IMR-90 (cell line): Measurements from ENCODE around the gene APAF1. TPM values are rescaled to one million over a fixed set of nuclear protein-coding genes. Genes with fewer than 3 reads are reported as not detected.

Experiments
- ATAC-seq: fragments of 200-7000 bp; cut with Tn5 transposase; 2 replicates; pipeline ENCODE4 v1.9.1; 2020; ENCODE audit warnings: low read depth, mild to moderate bottlenecking, moderate library complexity
- BruUV-seq: library from RNA; stranded (reverse); fragments of 400-500 nt; replicated peaks from 2 replicates; lab custom pipeline; 2021; lab: Mats Ljungman, UMichigan
- CTCF ChIA-PET: fragments of 300-600 bp; formaldehyde crosslinking; extraction: SDS; loops from one replicate; lab custom pipeline; 2021; ENCODE audit warnings: antibody characterized with exemption; lab: Yijun Ruan, JAX
- POLR2A ChIA-PET: fragments of 300-600 bp; sonication (Branson Sonifier 250); formaldehyde crosslinking; loops from one replicate; lab custom pipeline; 2022; ENCODE audit warnings: antibody characterized with exemption; ENCODE audit not compliant: unreplicated experiment; lab: Charles Lee
- DNase-seq: peaks from one replicate; pipeline ENCODE4 v3.0.0; 2013
- H2AFZ ChIP-seq: replicated peaks from 2 replicates; pipeline ENCODE3; 2013; ENCODE audit warnings: low read length, mild to moderate bottlenecking; ENCODE audit not compliant: poor library complexity
- H2AK5ac ChIP-seq: 2 replicates; pipeline ENCODE4 v1.6.1; 2013; ENCODE audit warnings: low read depth, low read length, inconsistent platforms
- H2AK9ac ChIP-seq: replicated peaks from 2 replicates; pipeline ENCODE3; 2013; ENCODE audit warnings: mild to moderate bottlenecking, low read depth, low read length, moderate library complexity; ENCODE audit not compliant: poor library complexity
- H2BK120ac ChIP-seq: 2 replicates; pipeline ENCODE4 v1.6.1; 2013; ENCODE audit warnings: low read depth, low read length, inconsistent platforms
- H2BK15ac ChIP-seq: 3 replicates; pipeline ENCODE4 v1.6.1; 2013; ENCODE audit warnings: low read depth, low read length, inconsistent platforms
- H2BK20ac ChIP-seq: 2 replicates; pipeline ENCODE4 v1.6.1; 2013; ENCODE audit warnings: low read depth, mild to moderate bottlenecking, inconsistent platforms, low read length, moderate library complexity
- H2BK5ac ChIP-seq: 2 replicates; pipeline ENCODE4 v1.6.1; 2013; ENCODE audit warnings: mild to moderate bottlenecking, low read depth, low read length, inconsistent platforms; ENCODE audit not compliant: poor library complexity, severe bottlenecking
- H3K14ac ChIP-seq: replicated peaks from 2 replicates; pipeline ENCODE4 v1.6.1; 2013; ENCODE audit warnings: low read depth, low read length, inconsistent platforms
- H3K18ac ChIP-seq: 2 replicates; pipeline ENCODE4 v1.6.1; 2013; ENCODE audit warnings: low read depth, low read length, control low read depth
- H3K23ac ChIP-seq: 2 replicates; pipeline ENCODE4 v1.6.1; 2013; ENCODE audit warnings: low read depth, low read length, inconsistent platforms
- H3K27ac ChIP-seq: 2 replicates; pipeline ENCODE4 v1.5.1; 2013; ENCODE audit warnings: mild to moderate bottlenecking, control low read depth, low read length; ENCODE audit not compliant: insufficient read depth
- H3K27me3 ChIP-seq: 2 replicates; pipeline ENCODE4 v1.6.1; 2013; ENCODE audit warnings: low read length; ENCODE audit not compliant: control insufficient read depth, insufficient read depth
- H3K36me3 ChIP-seq: 2 replicates; pipeline ENCODE4 v1.6.1; 2013; ENCODE audit warnings: low read length, mixed read lengths; ENCODE audit not compliant: control insufficient read depth, insufficient read depth
- H3K4ac ChIP-seq: 2 replicates; pipeline ENCODE4 v1.6.1; 2013; ENCODE audit warnings: low read depth, low read length, inconsistent platforms
- H3K4me1 ChIP-seq: 2 replicates; pipeline ENCODE4 v1.6.1; 2013; ENCODE audit warnings: low read length, mixed read lengths; ENCODE audit not compliant: control insufficient read depth, insufficient read depth
- H3K4me2 ChIP-seq: 2 replicates; pipeline ENCODE4 v1.6.1; 2013; ENCODE audit warnings: low read depth, mild to moderate bottlenecking, control low read depth, low read length, moderate library complexity
- H3K4me3 ChIP-seq: 2 replicates; pipeline ENCODE4 v1.5.1; 2013; ENCODE audit warnings: low read depth, mild to moderate bottlenecking, control low read depth, low read length, moderate library complexity; ENCODE audit not compliant: insufficient read depth
- H3K56ac ChIP-seq: 2 replicates; pipeline ENCODE4 v1.6.1; 2013; ENCODE audit warnings: low read length, inconsistent platforms; ENCODE audit not compliant: insufficient read depth; ENCODE audit errors: extremely low read depth
- H3K79me1 ChIP-seq, 2 experiments: 2 replicates each; pipeline ENCODE4 v1.6.1; 2013; ENCODE audit warnings: low read length in 2 of 2, inconsistent platforms in 1 of 2, low read depth in 1 of 2
- H3K9ac ChIP-seq: 2 replicates; pipeline ENCODE4 v1.6.1; 2013; ENCODE audit warnings: low read depth, low read length, control low read depth
- H3K9me1 ChIP-seq: 2 replicates; pipeline ENCODE4 v1.6.1; 2013; ENCODE audit warnings: low read length, inconsistent platforms; ENCODE audit not compliant: insufficient read depth
- H3K9me3 ChIP-seq: 2 replicates; pipeline ENCODE4 v1.6.1; 2013; ENCODE audit warnings: low read length; ENCODE audit not compliant: control insufficient read depth, insufficient read depth
- H4K20me1 ChIP-seq: 2 replicates; pipeline ENCODE4 v1.6.1; 2013; ENCODE audit warnings: low read length, inconsistent platforms; ENCODE audit not compliant: insufficient read depth
- H4K5ac ChIP-seq: 2 replicates; pipeline ENCODE4 v1.6.1; 2013; ENCODE audit warnings: mild to moderate bottlenecking, low read depth, low read length, control low read depth
- H4K8ac ChIP-seq, 2 experiments: 2 replicates each; pipeline ENCODE4 v1.6.1; 2013; ENCODE audit warnings: low read depth in 2 of 2, low read length in 2 of 2, control low read depth in 1 of 2, inconsistent platforms in 1 of 2
- H4K91ac ChIP-seq: 2 replicates; pipeline ENCODE4 v1.6.1; 2013; ENCODE audit warnings: low read depth, low read length, inconsistent platforms; ENCODE audit not compliant: insufficient read depth
- BHLHE40 ChIP-seq: fragments of 150-350 bp; IDR thresholded peaks from 2 replicates; pipeline ENCODE4 v1.6.1; 2016; ENCODE audit warnings: mild to moderate bottlenecking, low read depth, low read length
- CTCF ChIP-seq: conservative IDR thresholded peaks from 2 replicates; pipeline ENCODE4 v1.5.1; 2012; ENCODE audit warnings: mild to moderate bottlenecking, low read depth, low read length, improper control_type of control experiment
- SMC3 ChIP-seq: fragments of 150-350 bp; IDR thresholded peaks from 2 replicates; pipeline ENCODE4 v1.6.1; 2016; ENCODE audit warnings: low read depth, mild to moderate bottlenecking, antibody characterized with exemption, low read length, moderate library complexity
- WGBS, 2 experiments: methylation state at CpG; one replicate each; pipeline versions ENCODE4 v1.1.5 to v1.1.7; 2013; ENCODE audit warnings: missing lambda C conversion rate in 2 of 2; ENCODE audit not compliant: insufficient read length in 1 of 2; ENCODE audit errors: extremely low coverage in 2 of 2; 5-methylcytosine and 5-hydroxymethylcytosine counted together
- dilution Hi-C: fragments of 300-500 bp; cut with HindIII; formaldehyde crosslinking; loops from one replicate; pipeline ENCODE4 v1.14.3; 2018; ENCODE audit warnings: low sequenced_read_pairs; ENCODE audit not compliant: unreplicated experiment
- in situ Hi-C: fragments of 300-500 bp; cut with MboI; formaldehyde crosslinking; loops from 3 replicates; pipeline ENCODE4 v1.14.3; 2019; ENCODE audit warnings: low sequenced_read_pairs, inconsistent platforms, mixed read lengths
- intact Hi-C: fragments of 100-400 bp; cut with micrococcal nuclease; formaldehyde crosslinking; loops from 2 replicates; pipeline ENCODE4 v1.10.0; 2022
- polyA plus RNA-seq, 3 experiments: library from polyadenylated mRNA; depleted of rRNA; stranded (reverse); fragments of >200 nt; gene quantifications; 2 replicates each; pipeline ENCODE4 v1.2.3, GENCODE V29; 2012; ENCODE audit warnings: low replicate concordance in 1 of 3
- total RNA-seq: library from RNA; depleted of rRNA; stranded (reverse); fragments of >200 nt; gene quantifications from 2 replicates; pipeline ENCODE4 v1.2.3, GENCODE V29; 2012

The APAF1 gene
- total and polyA plus RNA-seq, 2 of the 4 experiments (the other 2 are of a cell fraction), result 10.9 to 32.8 TPM

GRCh38 chr12:98635657-98636323, 9.3 kb upstream of the APAF1 start:
- Histone ChIP-seq H2AFZ (no peak overlapping the region), H2BK15ac (0 out of 3 replicates have a peak overlapping the region, but pooled peaks have one; percentile 7), H3K9me3 (no peaks in the 10 kb centered on the region), H4K91ac (peak overlapping the region; percentile 14; the same call in 1 of the 2 replicates), H3K4me2 (peak overlapping the region; percentile 58; the same call in 1 of the 2 replicates), H2BK20ac (peak overlapping the region; percentile 44; the same call in 1 of the 2 replicates), H3K27me3 (no peaks in the 10 kb centered on the region), H3K79me1 (peaks cover 15 to 55% of the 10 kb centered on the region in 2 experiments), H3K9me1 (peaks cover 6% of the 10 kb centered on the region), H3K23ac (0 out of 2 replicates have a peak overlapping the region, but pooled peaks have one; percentile 46), H3K14ac (no peak overlapping the region), H2BK120ac (no peak overlapping the region), H3K36me3 (peaks cover 18% of the 10 kb centered on the region), H3K9ac (no peak overlapping the region), H2AK5ac (no peak overlapping the region), H4K20me1 (peaks cover 22% of the 10 kb centered on the region), H4K8ac (no peak overlapping the region), H3K27ac (no peak overlapping the region), H3K4me3 (no peak overlapping the region), H3K18ac (no peak overlapping the region), H2AK9ac (no peak overlapping the region), H2BK5ac (peak overlapping the region; percentile 67), H4K5ac (no peak overlapping the region), H3K4ac (no peak overlapping the region), H3K4me1 (peaks cover 6% of the 10 kb centered on the region; the same call in 1 of the 2 replicates), H3K56ac (peak overlapping the region; percentile 13; the same call in 1 of the 2 replicates)
- DNase-seq (peak; percentile 77), ATAC-seq (peak; percentile 92)
- intact Hi-C loops, result no loop called here
- ChIA-PET POLR2A (no interaction called here), CTCF (interaction anchor here (0.9 kb wide), 1 partner anchor 14 kb away, joined by 3 read pairs; no protein-coding TSS in a partner anchor)
- no TSS peak for BruUV-seq
- TF ChIP-seq CTCF (no peak), BHLHE40 (no peak), SMC3 (no peak)
- dilution Hi-C loops, result no loop called here
- in situ Hi-C loops, result loop anchor here (5.0 kb wide), 1 partner anchor 33 kb away; no protein-coding TSS in a partner anchor
- WGBS, 2 experiments, result 100% methylated on average over 2 of the region's 4 CpGs; no CpG with 5 or more reads in 1 of the 2 experiments
